NCI-H526 treated with DMSO at 0.1 percent for 48 hours (cell line): ENCODE results near the gene TMEM82.

Experiments
- DNase-seq: peaks from one replicate; lab custom pipeline; 2025; lab: John Stamatoyannopoulos, UW

The TMEM82 gene

GRCh38 chr1:15736038-15736891 is 6.0 kb upstream of the TMEM82 start, which contains the start of gene SLC25A34:
Gene SLC25A34, plus strand, starts transcription at chr1:15736258. Its CDS starts 228 bp downstream, at chr1:15736486.
- DNase-seq, result peak; percentile 21

- DNase-seq, result no peak
Observed at GRCh38 chr1:15736892-15737261, 5.4 kb upstream of the TMEM82 start.

GRCh38 chr1:15737324-15738319 is 4.7 kb upstream of the TMEM82 start:
- no peak for DNase-seq

- no peak for DNase-seq
Observed at GRCh38 chr1:15738416-15739113, 3.7 kb upstream of the TMEM82 start.

GRCh38 chr1:15739259-15739658 is 3.0 kb upstream of the TMEM82 start:
- DNase-seq, result no peak

- no peak for DNase-seq
Observed at GRCh38 chr1:15739745-15740144, 2.6 kb upstream of the TMEM82 start.

GRCh38 chr1:15740924-15741850 is 1.1 kb upstream of the TMEM82 start:
- peak; percentile 63 for DNase-seq

GRCh38 chr1:15744122-15744679 is 1.9 kb downstream of the TMEM82 start:
- no peak for DNase-seq

- DNase-seq, result no peak
Observed at GRCh38 chr1:15747378-15747777, 5.1 kb downstream of the TMEM82 start.

- no peak for DNase-seq
Observed at GRCh38 chr1:15748264-15748663, 6.0 kb downstream of the TMEM82 start.

- DNase-seq, result no peak
Observed at GRCh38 chr1:15748690-15749398, 6.5 kb downstream of the TMEM82 start.

GRCh38 chr1:15749399-15750291 is 7.3 kb downstream of the TMEM82 start:
- DNase-seq, result no peak

GRCh38 chr1:15750924-15751323 is 8.6 kb downstream of the TMEM82 start:
- no peak for DNase-seq

- DNase-seq, result no peak
Observed at GRCh38 chr1:15751717-15752116, 9.4 kb downstream of the TMEM82 start.

- no peak for DNase-seq
Observed at GRCh38 chr1:15753776-15754175, 11.5 kb downstream of the TMEM82 start.

- no peak for DNase-seq
Observed at GRCh38 chr1:15755021-15755645, 12.8 kb downstream of the TMEM82 start.

GRCh38 chr1:15755646-15756040 is 13.3 kb downstream of the TMEM82 start:
- DNase-seq, result no peak
